ENCODE measurements around the gene STRAP. TPM values are rescaled to one million over a fixed set of nuclear protein-coding genes. Genes with fewer than 3 reads are reported as not detected.

STRAP gene
- total and polyA plus RNA-seq, 10 of the 15 experiments (the other 5 are each of a cell fraction or from before 2014, with no cell fraction given), result 64.3 to 281 (median 119) TPM

- no peak for TF ChIP-seq IRF5 (IDR thresholded peaks at IDR 0.05; ENCODE audit: borderline replicate concordance)
These were observed 44.9 kb upstream of the STRAP start (continued) for GRCh38 chr12:15837141-15837790.

- Histone ChIP-seq H2AFZ (ENCODE audit: control insufficient read depth, low read depth, low read length) (no peak overlapping the region), H3K9me3 (replicated peaks; ENCODE audit: control insufficient read depth, insufficient read depth, low read length) (no peaks in the 10 kb centered on the region), H3K79me2 (ENCODE audit: control insufficient read depth, insufficient read depth, low read length) (no peaks in the 10 kb centered on the region), H3K9ac (ENCODE audit: control insufficient read depth, insufficient read depth, low read length) (no peak overlapping the region), H3K4me2 (ENCODE audit: control insufficient read depth, insufficient read depth) (no peak overlapping the region), H3K4me3 (no peak overlapping the region), H3K4me1 (ENCODE audit: control insufficient read depth, insufficient read depth, low read length) (no peaks in the 10 kb centered on the region), H3K27me3 (replicated peaks in 1 of 2; ENCODE audit: control insufficient read depth in 2 of 2, insufficient read depth in 2 of 2, low read length in 1 of 2) (no peaks in the 10 kb centered on the region), H3K27ac (ENCODE audit: control insufficient read depth, insufficient read depth) (no peak overlapping the region), H4K20me1 (ENCODE audit: control insufficient read depth, insufficient read depth) (no peaks in the 10 kb centered on the region), H3K36me3 (ENCODE audit: control insufficient read depth in 2 of 2, insufficient read depth in 2 of 2, low read length in 1 of 2) (no peaks in the 10 kb centered on the region)
- 0% methylated on average over 2 of the region's 2 CpGs for WGBS (ENCODE audit: insufficient coverage, insufficient replicate concordance, low lambda C conversion rate, missing lambda C conversion rate)
- in situ Hi-C loops (cut with MboI), result no loop called here
- ChIA-PET RAD21 (ENCODE audit: unreplicated experiment) (interaction anchor here (1.0 to 1.4 kb wide), 2 partner anchors 44 to 307 kb away, joined by 3 read pairs; no protein-coding TSS in a partner anchor), CTCF (interaction anchor here (0.8 to 2.2 kb wide), 8 partner anchors 9 to 315 kb away, joined by 3 to 8 read pairs (median 5); no protein-coding TSS in a partner anchor), SMC1A (ENCODE audit: uncharacterized antibody, unreplicated experiment) (interaction anchor here (1.1 to 2.9 kb wide), 8 partner anchors 9 to 228 kb away, joined by 3 to 17 read pairs (median 5); no protein-coding TSS in a partner anchor), POLR2A (interaction anchor here (1.6 kb wide), 1 partner anchor 10 kb away, joined by 3 read pairs; no protein-coding TSS in a partner anchor)
- intact Hi-C loops (cut with micrococcal nuclease; ENCODE audit: unreplicated experiment), result no loop called here
- no TSS peak for BruUV-seq (replicated peaks)
- TF ChIP-seq ATF2 (IDR thresholded peaks at IDR 0.05; ENCODE audit: low read length), result no peak
- FAIRE-seq, result no peak
- no peak for ATAC-seq
- DNase-seq (ENCODE audit: low read depth, low spot score), result no peak
These were observed 43.1 kb upstream of the STRAP start for GRCh38 chr12:15839041-15839440.

All from GM12878 (cell line).